Uterus (tissue), 2 donors: ENCODE measurements around the gene GPR63.

Experiments
- POLR2A ChIP-seq, 2 donors: fragments of 450-650 bp; IDR thresholded peaks; one replicate each; pipeline ENCODE4 v1.6.1; 2016; ENCODE audit warnings: antibody characterized with exemption in 2 of 2, mild to moderate bottlenecking in 1 of 2, moderate library complexity in 1 of 2
- TF ChIP-seq, protein P1 (sequence below), 4 experiments: fragments of 200-600 bp in 2 of 4; fragments of 450-650 bp in 2 of 4; sonication (generic) in 2 of 4; IDR thresholded peaks; one replicate each; pipeline ENCODE4 v1.5.1; 2016 to 2019; ENCODE audit warnings: antibody characterized with exemption in 4 of 4, mild to moderate bottlenecking in 2 of 4, moderate library complexity in 1 of 4

DNA sequence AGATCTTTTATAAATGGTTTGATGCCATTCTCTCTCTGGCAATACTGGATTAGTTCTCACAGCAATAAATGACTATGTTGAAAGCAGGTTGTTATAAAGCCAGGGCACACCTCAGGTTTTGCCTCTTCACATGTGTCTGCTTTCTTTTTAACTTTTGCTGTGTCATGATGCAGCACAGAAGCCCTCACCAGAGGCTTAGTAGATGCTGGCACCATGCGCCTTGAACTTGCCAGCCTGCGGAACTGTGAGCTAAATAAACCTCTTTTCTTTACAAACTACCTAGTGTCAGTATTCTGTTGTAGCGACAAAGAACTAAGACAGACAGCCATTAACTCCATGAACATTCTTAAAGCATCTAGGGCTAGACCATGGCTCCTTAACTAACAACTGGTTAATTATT is 15.3 kb upstream of the GPR63 start:
- TF ChIP-seq, protein P1, sequence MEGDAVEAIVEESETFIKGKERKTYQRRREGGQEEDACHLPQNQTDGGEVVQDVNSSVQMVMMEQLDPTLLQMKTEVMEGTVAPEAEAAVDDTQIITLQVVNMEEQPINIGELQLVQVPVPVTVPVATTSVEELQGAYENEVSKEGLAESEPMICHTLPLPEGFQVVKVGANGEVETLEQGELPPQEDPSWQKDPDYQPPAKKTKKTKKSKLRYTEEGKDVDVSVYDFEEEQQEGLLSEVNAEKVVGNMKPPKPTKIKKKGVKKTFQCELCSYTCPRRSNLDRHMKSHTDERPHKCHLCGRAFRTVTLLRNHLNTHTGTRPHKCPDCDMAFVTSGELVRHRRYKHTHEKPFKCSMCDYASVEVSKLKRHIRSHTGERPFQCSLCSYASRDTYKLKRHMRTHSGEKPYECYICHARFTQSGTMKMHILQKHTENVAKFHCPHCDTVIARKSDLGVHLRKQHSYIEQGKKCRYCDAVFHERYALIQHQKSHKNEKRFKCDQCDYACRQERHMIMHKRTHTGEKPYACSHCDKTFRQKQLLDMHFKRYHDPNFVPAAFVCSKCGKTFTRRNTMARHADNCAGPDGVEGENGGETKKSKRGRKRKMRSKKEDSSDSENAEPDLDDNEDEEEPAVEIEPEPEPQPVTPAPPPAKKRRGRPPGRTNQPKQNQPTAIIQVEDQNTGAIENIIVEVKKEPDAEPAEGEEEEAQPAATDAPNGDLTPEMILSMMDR (IDR thresholded peaks at IDR 0.05), result no peak
- no peak for TF ChIP-seq POLR2A (IDR thresholded peaks at IDR 0.05)
